Body of pancreas (tissue), 4 donors: Measurements from ENCODE around the gene SOX5.

Source experiments
- CTCF ChIP-seq, 7 experiments: fragments of 450-650 bp in 4 of 7; fragments of 200-600 bp in 3 of 7; sonication (generic) in 3 of 7; IDR thresholded peaks; one replicate each; pipeline ENCODE4 v1.5.1; 2016 to 2019; ENCODE audit warnings: antibody characterized with exemption in 7 of 7
- POLR2A ChIP-seq, 3 donors: fragments of 450-650 bp; IDR thresholded peaks; one replicate each; pipeline ENCODE4 v1.6.1; 2016; ENCODE audit warnings: antibody characterized with exemption in 3 of 3, mild to moderate bottlenecking in 2 of 3

DNA sequence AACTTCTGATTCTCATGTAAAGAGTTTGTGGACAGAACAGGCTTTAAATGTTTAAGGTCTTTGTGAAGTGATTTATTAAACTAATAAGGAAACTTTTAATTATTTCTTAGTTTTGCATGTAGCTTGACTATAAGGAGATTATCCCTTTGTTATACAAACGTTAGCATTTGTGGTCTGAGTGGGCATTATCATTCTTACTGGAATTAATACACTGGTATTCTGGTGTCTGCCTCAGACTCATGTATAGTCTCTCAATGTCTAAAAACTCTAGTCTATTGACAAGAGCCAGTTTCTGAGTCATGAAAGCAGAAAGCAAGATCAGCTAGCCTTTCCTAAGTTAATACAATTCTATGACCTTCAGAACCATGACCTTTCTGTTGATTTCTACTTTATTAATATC, 51.3 kb downstream of the SOX5 start:
- no peak for TF ChIP-seq CTCF (IDR thresholded peaks at IDR 0.05)
- TF ChIP-seq POLR2A (IDR thresholded peaks at IDR 0.05), result no peak
